ENCODE results near the gene MAST4.

GRCh38 chr5:66972004-66972403 lies 375.8 kb downstream of the MAST4 start:
- no peak for TF ChIP-seq TAF1 (IDR thresholded peaks at IDR 0.05; ENCODE audit: borderline replicate concordance, low read depth, low read length)
- TF ChIP-seq POLR2A (IDR thresholded peaks at IDR 0.05; ENCODE audit: low read depth, low read length), result no peak

All from GM12892 (cell line).